ENCODE results near the gene FPR2.

- TF ChIP-seq GATA3 (IDR thresholded peaks at IDR 0.05; ENCODE audit: low read depth, low read length): no peak
- no peak for TF ChIP-seq GATA2 (IDR thresholded peaks at IDR 0.05; ENCODE audit: low read depth, low read length)
Measured at GRCh38 chr19:51722492-51722891, 38.5 kb upstream of the FPR2 start.

All from SH-SY5Y (cell line).